ENCODE data around the gene BFAR. TPM values are rescaled to one million over a fixed set of nuclear protein-coding genes. Genes with fewer than 3 reads are reported as not detected.
"Not testable (repeated sequence)": the region's sequence is repeated elsewhere in the genome, so short reads cannot be mapped to it uniquely, and the experiment has no call there.

BFAR gene
- total RNA-seq, 1 donor from 2014 or later = 114 TPM

GRCh38 chr16:14701859-14702258, 69.1 kb downstream of the BFAR start:
- DNase-seq = not testable (repeated sequence)

- DNase-seq = not testable (repeated sequence)
Measured at GRCh38 chr16:14702672-14703071, 69.9 kb downstream of the BFAR start.

DNA sequence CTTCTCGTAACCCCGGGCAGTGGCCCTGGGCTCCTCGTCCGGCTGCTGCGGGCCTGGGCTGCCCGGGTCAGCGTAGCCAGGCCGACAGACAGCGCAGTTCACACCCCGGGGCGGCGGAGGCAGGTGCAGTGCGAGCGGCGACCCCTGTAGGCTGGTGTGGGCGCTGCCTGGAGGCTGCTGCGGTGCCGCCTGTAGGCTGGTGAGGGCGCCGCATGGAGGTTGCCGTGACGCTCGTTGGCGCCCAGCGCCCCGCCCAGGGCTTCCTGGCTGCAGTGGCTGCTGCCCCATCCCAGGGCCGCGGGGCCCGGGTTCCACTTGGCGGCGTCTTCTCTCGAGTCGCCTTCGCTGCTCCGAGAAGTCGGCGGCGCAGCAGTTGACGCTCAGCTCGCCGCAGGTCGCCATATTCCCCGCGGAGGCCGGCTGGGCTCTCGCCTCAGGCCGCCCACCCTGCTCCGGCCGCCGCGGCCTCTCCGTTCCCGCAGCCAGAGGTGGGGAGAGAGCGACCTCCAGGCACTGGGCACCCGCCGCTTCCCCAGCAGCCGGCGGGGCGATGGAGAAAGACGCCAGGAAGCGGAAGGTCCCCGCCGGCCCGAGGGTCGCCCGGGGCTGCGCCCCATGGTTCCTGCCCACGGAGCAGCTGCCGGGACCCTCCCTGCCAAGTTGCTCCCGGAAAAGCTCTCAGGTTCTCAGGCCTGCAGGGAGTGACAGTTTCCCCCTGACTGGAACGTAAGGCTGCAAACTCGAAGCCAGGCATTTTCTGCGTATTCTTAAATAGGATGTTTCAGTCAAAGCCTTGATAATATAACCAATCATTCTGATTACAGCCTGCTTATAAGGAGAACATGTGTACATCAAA, 70.6 kb downstream of the BFAR start, which contains the start of gene NPIPA3:
Gene NPIPA3, plus strand, starts transcription at position 256 of the 856 bp plus-strand sequence. CDS start 5,533 bp downstream, outside the sequence.
- DNase-seq = not testable (repeated sequence)

Other genes starting within 250 kb of the BFAR start
- gene PARN, start 2.7 kb upstream of the BFAR start, total RNA-seq = 23.7 and 30.7 TPM in 2 replicates
- not detected in 2 replicates for gene PLA2G10, start 61.4 kb downstream of the BFAR start, total RNA-seq
- 0.17 and 0.28 TPM in 2 replicates for gene NPIPA3, start 70.5 kb downstream of the BFAR start, total RNA-seq
- gene NPIPA2, start 109.6 kb downstream of the BFAR start, total RNA-seq = 0.17 and 0.28 TPM in 2 replicates
- 120 and 228 TPM in 2 replicates for gene NOMO1, start 200.8 kb downstream of the BFAR start, total RNA-seq